Measurements from ENCODE around the gene BNIP1.
"Not testable (repeated sequence)": the region's sequence is repeated elsewhere in the genome, so short reads cannot be mapped to it uniquely, and the experiment has no call there.

Gene BNIP1

GRCh38 chr5:173144200-173145176, at the start of gene BNIP1:
Gene BNIP1, plus strand, starts transcription at chr5:173144531. Its CDS starts 15 bp downstream, at chr5:173144546.
- H3K27ac ChIP-seq (ENCODE audit: low read depth, low read length) = no peak within 1 kb of the TSS
- H3K4me3 ChIP-seq (ENCODE audit: low read depth, low read length) = peak within 1 kb of the TSS; percentile 89
- H3K9ac ChIP-seq (ENCODE audit: low read length) = peak within 1 kb of the TSS; percentile 66
- H3K36me3 ChIP-seq (ENCODE audit: control insufficient read depth, insufficient read depth, low read length) = peaks cover 23% of the 10 kb centered on the region
- peaks cover 11% of the 10 kb centered on the region for H3K4me1 ChIP-seq (ENCODE audit: control insufficient read depth, insufficient read depth, low read length)
- no peaks in the 10 kb centered on the region for H3K27me3 ChIP-seq (ENCODE audit: control insufficient read depth, insufficient read depth, low read length)
- no peaks in the 10 kb centered on the region for H3K9me3 ChIP-seq (ENCODE audit: control insufficient read depth, insufficient read depth, low read depth, low read length)

- Histone ChIP-seq H3K27ac (ENCODE audit: low read depth, low read length) (no peak overlapping the region), H3K9ac (ENCODE audit: low read length) (no peak overlapping the region), H3K4me3 (ENCODE audit: low read depth, low read length) (no peak overlapping the region)
Measured at GRCh38 chr5:173098787-173099186, 45.5 kb upstream of the BNIP1 start.

GRCh38 chr5:173099461-173099860, 44.9 kb upstream of the BNIP1 start:
- H3K27ac ChIP-seq (ENCODE audit: low read depth, low read length) = no peak overlapping the region
- H3K4me3 ChIP-seq (ENCODE audit: low read depth, low read length) = no peak overlapping the region
- no peaks in the 10 kb centered on the region for H3K27me3 ChIP-seq (ENCODE audit: control insufficient read depth, insufficient read depth, low read length)
- no peaks in the 10 kb centered on the region for H3K36me3 ChIP-seq (ENCODE audit: control insufficient read depth, insufficient read depth, low read length)
- H3K4me1 ChIP-seq (ENCODE audit: control insufficient read depth, insufficient read depth, low read length) = no peaks in the 10 kb centered on the region
- peaks cover 12% of the 10 kb centered on the region for H3K9me3 ChIP-seq (ENCODE audit: control insufficient read depth, insufficient read depth, low read depth, low read length)
- no peak overlapping the region for H3K9ac ChIP-seq (ENCODE audit: low read length)

More at GRCh38 chr5:173098787-173099186, 45.5 kb upstream of the BNIP1 start:
- no peaks in the 10 kb centered on the region for H3K4me1 ChIP-seq (ENCODE audit: control insufficient read depth, insufficient read depth, low read length)
- no peaks in the 10 kb centered on the region for H3K27me3 ChIP-seq (ENCODE audit: control insufficient read depth, insufficient read depth, low read length)
- peaks cover 12% of the 10 kb centered on the region for H3K9me3 ChIP-seq (ENCODE audit: control insufficient read depth, insufficient read depth, low read depth, low read length)
- no peaks in the 10 kb centered on the region for H3K36me3 ChIP-seq (ENCODE audit: control insufficient read depth, insufficient read depth, low read length)

- H3K27ac ChIP-seq (ENCODE audit: low read depth, low read length) = no peak overlapping the region
- no peak overlapping the region for H3K9ac ChIP-seq (ENCODE audit: low read length)
- H3K36me3 ChIP-seq (ENCODE audit: control insufficient read depth, insufficient read depth, low read length) = no peaks in the 10 kb centered on the region
- peaks cover 12% of the 10 kb centered on the region for H3K9me3 ChIP-seq (ENCODE audit: control insufficient read depth, insufficient read depth, low read depth, low read length)
- H3K4me1 ChIP-seq (ENCODE audit: control insufficient read depth, insufficient read depth, low read length) = no peaks in the 10 kb centered on the region
- no peaks in the 10 kb centered on the region for H3K27me3 ChIP-seq (ENCODE audit: control insufficient read depth, insufficient read depth, low read length)
- no peak overlapping the region for H3K4me3 ChIP-seq (ENCODE audit: low read depth, low read length)
Measured at GRCh38 chr5:173101245-173101644, 43.1 kb upstream of the BNIP1 start.

- no peak overlapping the region for H3K9ac ChIP-seq (ENCODE audit: low read length)
- H3K9me3 ChIP-seq (ENCODE audit: control insufficient read depth, insufficient read depth, low read depth, low read length) = peaks cover 12% of the 10 kb centered on the region
- H3K36me3 ChIP-seq (ENCODE audit: control insufficient read depth, insufficient read depth, low read length) = no peaks in the 10 kb centered on the region
- H3K4me1 ChIP-seq (ENCODE audit: control insufficient read depth, insufficient read depth, low read length) = no peaks in the 10 kb centered on the region
- no peak overlapping the region for H3K27ac ChIP-seq (ENCODE audit: low read depth, low read length)
- H3K27me3 ChIP-seq (ENCODE audit: control insufficient read depth, insufficient read depth, low read length) = no peaks in the 10 kb centered on the region
- H3K4me3 ChIP-seq (ENCODE audit: low read depth, low read length) = no peak overlapping the region
Measured at GRCh38 chr5:173103411-173103810, 40.9 kb upstream of the BNIP1 start.

GRCh38 chr5:173108914-173109313, 35.4 kb upstream of the BNIP1 start:
- Histone ChIP-seq H3K4me3 (ENCODE audit: low read depth, low read length) (no peak overlapping the region), H3K9ac (ENCODE audit: low read length) (no peak overlapping the region), H3K9me3 (ENCODE audit: control insufficient read depth, insufficient read depth, low read depth, low read length) (no peaks in the 10 kb centered on the region), H3K36me3 (ENCODE audit: control insufficient read depth, insufficient read depth, low read length) (no peaks in the 10 kb centered on the region), H3K4me1 (ENCODE audit: control insufficient read depth, insufficient read depth, low read length) (no peaks in the 10 kb centered on the region; the same call in 1 of the 2 replicates), H3K27ac (ENCODE audit: low read depth, low read length) (no peak overlapping the region), H3K27me3 (ENCODE audit: control insufficient read depth, insufficient read depth, low read length) (no peaks in the 10 kb centered on the region)

GRCh38 chr5:173114536-173114935, 29.8 kb upstream of the BNIP1 start:
- Histone ChIP-seq H3K36me3 (ENCODE audit: control insufficient read depth, insufficient read depth, low read length) (no peaks in the 10 kb centered on the region), H3K4me3 (ENCODE audit: low read depth, low read length) (no peak overlapping the region), H3K9ac (ENCODE audit: low read length) (no peak overlapping the region), H3K9me3 (ENCODE audit: control insufficient read depth, insufficient read depth, low read depth, low read length) (no peaks in the 10 kb centered on the region), H3K4me1 (ENCODE audit: control insufficient read depth, insufficient read depth, low read length) (no peaks in the 10 kb centered on the region), H3K27ac (ENCODE audit: low read depth, low read length) (no peak overlapping the region), H3K27me3 (ENCODE audit: control insufficient read depth, insufficient read depth, low read length) (no peaks in the 10 kb centered on the region)

GRCh38 chr5:173119719-173120118, 24.6 kb upstream of the BNIP1 start:
- no peaks in the 10 kb centered on the region for H3K4me1 ChIP-seq (ENCODE audit: control insufficient read depth, insufficient read depth, low read length)
- H3K27me3 ChIP-seq (ENCODE audit: control insufficient read depth, insufficient read depth, low read length) = no peaks in the 10 kb centered on the region
- H3K9ac ChIP-seq (ENCODE audit: low read length) = no peak overlapping the region
- H3K4me3 ChIP-seq (ENCODE audit: low read depth, low read length) = no peak overlapping the region
- no peaks in the 10 kb centered on the region for H3K36me3 ChIP-seq (ENCODE audit: control insufficient read depth, insufficient read depth, low read length)
- H3K27ac ChIP-seq (ENCODE audit: low read depth, low read length) = no peak overlapping the region
- H3K9me3 ChIP-seq (ENCODE audit: control insufficient read depth, insufficient read depth, low read depth, low read length) = no peaks in the 10 kb centered on the region

GRCh38 chr5:173123416-173123815, 20.9 kb upstream of the BNIP1 start:
- Histone ChIP-seq H3K4me3 (ENCODE audit: low read depth, low read length) (no peak overlapping the region), H3K27me3 (ENCODE audit: control insufficient read depth, insufficient read depth, low read length) (no peaks in the 10 kb centered on the region), H3K27ac (ENCODE audit: low read depth, low read length) (no peak overlapping the region), H3K36me3 (ENCODE audit: control insufficient read depth, insufficient read depth, low read length) (no peaks in the 10 kb centered on the region), H3K9me3 (ENCODE audit: control insufficient read depth, insufficient read depth, low read depth, low read length) (no peaks in the 10 kb centered on the region), H3K4me1 (ENCODE audit: control insufficient read depth, insufficient read depth, low read length) (no peaks in the 10 kb centered on the region), H3K9ac (ENCODE audit: low read length) (no peak overlapping the region)

GRCh38 chr5:173132166-173132565, 12.2 kb upstream of the BNIP1 start:
- not testable (repeated sequence) for H3K9ac ChIP-seq (ENCODE audit: low read length); H3K36me3 ChIP-seq (ENCODE audit: control insufficient read depth, insufficient read depth, low read length); H3K27ac ChIP-seq (ENCODE audit: low read depth, low read length); H3K27me3 ChIP-seq (ENCODE audit: control insufficient read depth, insufficient read depth, low read length); H3K9me3 ChIP-seq (ENCODE audit: control insufficient read depth, insufficient read depth, low read depth, low read length); H3K4me3 ChIP-seq (ENCODE audit: low read depth, low read length); H3K4me1 ChIP-seq (ENCODE audit: control insufficient read depth, insufficient read depth, low read length)

- Histone ChIP-seq H3K4me3 (ENCODE audit: low read depth, low read length) (no peak overlapping the region), H3K9me3 (ENCODE audit: control insufficient read depth, insufficient read depth, low read depth, low read length) (no peaks in the 10 kb centered on the region), H3K9ac (ENCODE audit: low read length) (no peak overlapping the region), H3K4me1 (ENCODE audit: control insufficient read depth, insufficient read depth, low read length) (peaks cover 27% of the 10 kb centered on the region), H3K36me3 (ENCODE audit: control insufficient read depth, insufficient read depth, low read length) (no peaks in the 10 kb centered on the region), H3K27me3 (ENCODE audit: control insufficient read depth, insufficient read depth, low read length) (no peaks in the 10 kb centered on the region), H3K27ac (ENCODE audit: low read depth, low read length) (no peak overlapping the region)
Measured at GRCh38 chr5:173138707-173139106, 5.6 kb upstream of the BNIP1 start.
